GM12878 (cell line): ENCODE results near the gene DUSP14.

Experiments
- EGR1 ChIP-seq, 2 experiments: IDR thresholded peaks; 1 replicate in 1 of 2; 2 replicates in 1 of 2; pipeline ENCODE4 v1.6.1; 2011 to 2012; ENCODE audit warnings: low read depth in 2 of 2, low read length in 2 of 2, borderline replicate concordance in 1 of 2, mild to moderate bottlenecking in 1 of 2, moderate library complexity in 1 of 2
- EZH2 ChIP-seq: IDR thresholded peaks from 2 replicates; pipeline ENCODE4 v1.6.1; 2012; ENCODE audit warnings: low read depth, mild to moderate bottlenecking, control low read depth, inconsistent platforms, low read length, borderline replicate concordance; ENCODE audit not compliant: control insufficient read depth
- HCFC1 ChIP-seq: fragments of 150-350 bp; IDR thresholded peaks from 2 replicates; pipeline ENCODE4 v1.6.1; 2014; ENCODE audit warnings: low read length
- MYC ChIP-seq: IDR thresholded peaks from 2 replicates; pipeline ENCODE4 v1.6.1; 2011; ENCODE audit warnings: mild to moderate bottlenecking, low read length, moderate library complexity, inconsistent platforms; ENCODE audit not compliant: insufficient read depth, insufficient replicate concordance, insufficient read length, severe bottlenecking
- POLR2A ChIP-seq: IDR thresholded peaks from 2 replicates; pipeline ENCODE4 v1.6.1; 2011; ENCODE audit warnings: low read depth, mild to moderate bottlenecking, low read length
- POLR2AphosphoS5 ChIP-seq: IDR thresholded peaks from 2 replicates; pipeline ENCODE4 v1.6.1; 2011; ENCODE audit warnings: mild to moderate bottlenecking, low read length, inconsistent platforms
- RBBP5 ChIP-seq: fragments of 200-600 bp; sonication (generic); conservative IDR thresholded peaks from 2 replicates; pipeline ENCODE4 v1.6.1; 2016
- RFX5 ChIP-seq: IDR thresholded peaks from 2 replicates; pipeline ENCODE4 v1.6.1; 2011; ENCODE audit warnings: low read depth, low read length, improper control_type of control experiment
- SUZ12 ChIP-seq: fragments of 200-600 bp; sonication (generic); IDR thresholded peaks from one replicate; pipeline ENCODE4 v1.6.1; 2018; ENCODE audit warnings: antibody characterized with exemption, mild to moderate bottlenecking; ENCODE audit not compliant: unreplicated experiment
- ZNF24 ChIP-seq: fragments of 450-650 bp; IDR thresholded peaks from 2 replicates; pipeline ENCODE4 v1.6.1; 2017; ENCODE audit warnings: antibody characterized with exemption, mild to moderate bottlenecking
- TF ChIP-seq, protein P1 (sequence below): fragments of 450-650 bp; IDR thresholded peaks from 2 replicates; pipeline ENCODE4 v1.6.1; 2016; ENCODE audit warnings: mild to moderate bottlenecking, moderate library complexity, borderline replicate concordance
- TF ChIP-seq, protein P2 (sequence below), 3 experiments: IDR thresholded peaks in 2 of 3; conservative IDR thresholded peaks in 1 of 3; 2 replicates each; pipeline ENCODE4 v1.5.1; 2011; ENCODE audit warnings: low read depth in 3 of 3, low read length in 3 of 3, mild to moderate bottlenecking in 3 of 3, control low read depth in 2 of 3, moderate library complexity in 2 of 3, inconsistent platforms in 1 of 3, mixed read lengths in 1 of 3; ENCODE audit not compliant: control insufficient read depth in 2 of 3, insufficient read depth in 1 of 3; ENCODE audit errors: extremely low read depth in 1 of 3
- TF ChIP-seq, protein P3 (sequence below): IDR thresholded peaks from 2 replicates; pipeline ENCODE4 v1.6.1; 2011; ENCODE audit warnings: borderline replicate concordance, low read depth, mild to moderate bottlenecking, moderate library complexity, mixed read lengths, low read length; ENCODE audit not compliant: insufficient read depth; ENCODE audit errors: extremely low read length

DNA sequence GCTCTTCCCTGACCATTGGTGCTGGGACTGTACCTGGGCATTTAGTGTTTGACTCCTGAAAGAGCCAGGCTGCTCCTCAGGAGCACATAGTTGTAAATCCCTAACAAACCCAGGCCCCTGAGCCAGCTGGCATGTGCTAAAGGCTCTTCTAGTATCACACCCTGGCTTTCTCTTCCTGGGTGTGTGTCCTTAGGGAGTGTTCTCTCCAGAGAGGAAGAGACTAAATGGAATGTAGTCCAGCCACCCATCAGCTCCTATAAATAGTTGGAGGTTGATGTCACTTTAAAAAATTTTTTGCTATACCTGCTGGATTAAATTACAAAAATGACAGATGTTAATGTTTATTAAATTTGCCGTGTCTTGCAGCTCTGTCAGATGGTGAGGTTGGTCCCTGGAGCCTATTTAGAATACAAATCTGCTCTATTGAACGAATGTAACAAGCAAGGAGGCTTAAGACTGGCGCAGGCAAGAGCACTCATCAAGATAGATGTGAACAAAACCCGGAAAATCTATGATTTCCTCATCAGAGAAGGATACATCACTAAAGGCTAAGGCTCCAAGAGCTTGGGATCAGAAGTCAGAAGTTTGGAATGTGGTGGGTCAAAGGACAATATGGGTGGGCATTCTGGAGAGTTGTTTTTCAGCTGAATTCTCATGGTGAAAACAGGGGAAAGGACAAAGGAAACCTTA lies 13.1 kb upstream of the DUSP14 start:
- TF ChIP-seq, protein P1, sequence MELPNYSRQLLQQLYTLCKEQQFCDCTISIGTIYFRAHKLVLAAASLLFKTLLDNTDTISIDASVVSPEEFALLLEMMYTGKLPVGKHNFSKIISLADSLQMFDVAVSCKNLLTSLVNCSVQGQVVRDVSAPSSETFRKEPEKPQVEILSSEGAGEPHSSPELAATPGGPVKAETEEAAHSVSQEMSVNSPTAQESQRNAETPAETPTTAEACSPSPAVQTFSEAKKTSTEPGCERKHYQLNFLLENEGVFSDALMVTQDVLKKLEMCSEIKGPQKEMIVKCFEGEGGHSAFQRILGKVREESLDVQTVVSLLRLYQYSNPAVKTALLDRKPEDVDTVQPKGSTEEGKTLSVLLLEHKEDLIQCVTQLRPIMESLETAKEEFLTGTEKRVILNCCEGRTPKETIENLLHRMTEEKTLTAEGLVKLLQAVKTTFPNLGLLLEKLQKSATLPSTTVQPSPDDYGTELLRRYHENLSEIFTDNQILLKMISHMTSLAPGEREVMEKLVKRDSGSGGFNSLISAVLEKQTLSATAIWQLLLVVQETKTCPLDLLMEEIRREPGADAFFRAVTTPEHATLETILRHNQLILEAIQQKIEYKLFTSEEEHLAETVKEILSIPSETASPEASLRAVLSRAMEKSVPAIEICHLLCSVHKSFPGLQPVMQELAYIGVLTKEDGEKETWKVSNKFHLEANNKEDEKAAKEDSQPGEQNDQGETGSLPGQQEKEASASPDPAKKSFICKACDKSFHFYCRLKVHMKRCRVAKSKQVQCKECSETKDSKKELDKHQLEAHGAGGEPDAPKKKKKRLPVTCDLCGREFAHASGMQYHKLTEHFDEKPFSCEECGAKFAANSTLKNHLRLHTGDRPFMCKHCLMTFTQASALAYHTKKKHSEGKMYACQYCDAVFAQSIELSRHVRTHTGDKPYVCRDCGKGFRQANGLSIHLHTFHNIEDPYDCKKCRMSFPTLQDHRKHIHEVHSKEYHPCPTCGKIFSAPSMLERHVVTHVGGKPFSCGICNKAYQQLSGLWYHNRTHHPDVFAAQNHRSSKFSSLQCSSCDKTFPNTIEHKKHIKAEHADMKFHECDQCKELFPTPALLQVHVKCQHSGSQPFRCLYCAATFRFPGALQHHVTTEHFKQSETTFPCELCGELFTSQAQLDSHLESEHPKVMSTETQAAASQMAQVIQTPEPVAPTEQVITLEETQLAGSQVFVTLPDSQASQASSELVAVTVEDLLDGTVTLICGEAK = no peak
- TF ChIP-seq, protein P2, sequence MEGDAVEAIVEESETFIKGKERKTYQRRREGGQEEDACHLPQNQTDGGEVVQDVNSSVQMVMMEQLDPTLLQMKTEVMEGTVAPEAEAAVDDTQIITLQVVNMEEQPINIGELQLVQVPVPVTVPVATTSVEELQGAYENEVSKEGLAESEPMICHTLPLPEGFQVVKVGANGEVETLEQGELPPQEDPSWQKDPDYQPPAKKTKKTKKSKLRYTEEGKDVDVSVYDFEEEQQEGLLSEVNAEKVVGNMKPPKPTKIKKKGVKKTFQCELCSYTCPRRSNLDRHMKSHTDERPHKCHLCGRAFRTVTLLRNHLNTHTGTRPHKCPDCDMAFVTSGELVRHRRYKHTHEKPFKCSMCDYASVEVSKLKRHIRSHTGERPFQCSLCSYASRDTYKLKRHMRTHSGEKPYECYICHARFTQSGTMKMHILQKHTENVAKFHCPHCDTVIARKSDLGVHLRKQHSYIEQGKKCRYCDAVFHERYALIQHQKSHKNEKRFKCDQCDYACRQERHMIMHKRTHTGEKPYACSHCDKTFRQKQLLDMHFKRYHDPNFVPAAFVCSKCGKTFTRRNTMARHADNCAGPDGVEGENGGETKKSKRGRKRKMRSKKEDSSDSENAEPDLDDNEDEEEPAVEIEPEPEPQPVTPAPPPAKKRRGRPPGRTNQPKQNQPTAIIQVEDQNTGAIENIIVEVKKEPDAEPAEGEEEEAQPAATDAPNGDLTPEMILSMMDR (IDR thresholded peaks at IDR 0.05 in 2 of 3, conservative IDR thresholded peaks at IDR 0.05 in 1 of 3; ENCODE audit: control insufficient read depth in 2 of 3, extremely low read depth in 1 of 3, insufficient read depth in 1 of 3, low read depth in 3 of 3, low read length in 3 of 3) = no peak
- TF ChIP-seq ZNF24 (no peak), EGR1 (IDR thresholded peaks at IDR 0.05; ENCODE audit: borderline replicate concordance in 1 of 2, low read depth in 2 of 2, low read length in 2 of 2) (no peak), MYC (no peak), HCFC1 (no peak), SUZ12 (no peak), RFX5 (no peak), POLR2A (no peak), EZH2 (no peak), POLR2AphosphoS5 (no peak), RBBP5 (no peak)
- TF ChIP-seq, protein P3, sequence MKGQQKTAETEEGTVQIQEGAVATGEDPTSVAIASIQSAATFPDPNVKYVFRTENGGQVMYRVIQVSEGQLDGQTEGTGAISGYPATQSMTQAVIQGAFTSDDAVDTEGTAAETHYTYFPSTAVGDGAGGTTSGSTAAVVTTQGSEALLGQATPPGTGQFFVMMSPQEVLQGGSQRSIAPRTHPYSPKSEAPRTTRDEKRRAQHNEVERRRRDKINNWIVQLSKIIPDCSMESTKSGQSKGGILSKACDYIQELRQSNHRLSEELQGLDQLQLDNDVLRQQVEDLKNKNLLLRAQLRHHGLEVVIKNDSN = no peak
